ENCODE measurements around the gene DNAJC5G. TPM values are rescaled to one million over a fixed set of nuclear protein-coding genes. Genes with fewer than 3 reads are reported as not detected.

DNAJC5G gene
- total and polyA plus RNA-seq, 2 of the 13 experiments (the other 11 are each of a cell fraction or from before 2014, with no cell fraction given) = 0.05 TPM; not detected in 1

- TF ChIP-seq, protein P1, sequence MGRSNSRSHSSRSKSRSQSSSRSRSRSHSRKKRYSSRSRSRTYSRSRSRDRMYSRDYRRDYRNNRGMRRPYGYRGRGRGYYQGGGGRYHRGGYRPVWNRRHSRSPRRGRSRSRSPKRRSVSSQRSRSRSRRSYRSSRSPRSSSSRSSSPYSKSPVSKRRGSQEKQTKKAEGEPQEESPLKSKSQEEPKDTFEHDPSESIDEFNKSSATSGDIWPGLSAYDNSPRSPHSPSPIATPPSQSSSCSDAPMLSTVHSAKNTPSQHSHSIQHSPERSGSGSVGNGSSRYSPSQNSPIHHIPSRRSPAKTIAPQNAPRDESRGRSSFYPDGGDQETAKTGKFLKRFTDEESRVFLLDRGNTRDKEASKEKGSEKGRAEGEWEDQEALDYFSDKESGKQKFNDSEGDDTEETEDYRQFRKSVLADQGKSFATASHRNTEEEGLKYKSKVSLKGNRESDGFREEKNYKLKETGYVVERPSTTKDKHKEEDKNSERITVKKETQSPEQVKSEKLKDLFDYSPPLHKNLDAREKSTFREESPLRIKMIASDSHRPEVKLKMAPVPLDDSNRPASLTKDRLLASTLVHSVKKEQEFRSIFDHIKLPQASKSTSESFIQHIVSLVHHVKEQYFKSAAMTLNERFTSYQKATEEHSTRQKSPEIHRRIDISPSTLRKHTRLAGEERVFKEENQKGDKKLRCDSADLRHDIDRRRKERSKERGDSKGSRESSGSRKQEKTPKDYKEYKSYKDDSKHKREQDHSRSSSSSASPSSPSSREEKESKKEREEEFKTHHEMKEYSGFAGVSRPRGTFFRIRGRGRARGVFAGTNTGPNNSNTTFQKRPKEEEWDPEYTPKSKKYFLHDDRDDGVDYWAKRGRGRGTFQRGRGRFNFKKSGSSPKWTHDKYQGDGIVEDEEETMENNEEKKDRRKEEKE (IDR thresholded peaks at IDR 0.05) = no peak
- TF ChIP-seq ZNF576 (CRISPR knock-in tag; IDR thresholded peaks at IDR 0.05) (no peak), ARNT2 (CRISPR knock-in tag; IDR thresholded peaks at IDR 0.05; ENCODE audit: low read depth) (no peak), TAF15 (IDR thresholded peaks at IDR 0.05; ENCODE audit: low read depth, low read length, poor library complexity, severe bottlenecking) (no peak), MEF2D (CRISPR knock-in tag; IDR thresholded peaks at IDR 0.05) (0 out of 2 replicates have a peak, but pooled peaks have one; percentile 64), KDM6A (CRISPR knock-in tag; IDR thresholded peaks at IDR 0.05; ENCODE audit: low read depth) (no peak), ZNF781 (CRISPR knock-in tag; IDR thresholded peaks at IDR 0.05; ENCODE audit: borderline replicate concordance, not compliant biosample characterization) (peak; percentile 64), ZNF747 (CRISPR knock-in tag; IDR thresholded peaks at IDR 0.05; ENCODE audit: borderline replicate concordance) (peak; percentile 46; the same call in 1 of the 2 replicates), ZKSCAN8 (CRISPR knock-in tag; IDR thresholded peaks at IDR 0.05; ENCODE audit: borderline replicate concordance) (0 out of 2 replicates have a peak, but pooled peaks have one; percentile 57), ZNF101 (CRISPR knock-in tag; IDR thresholded peaks at IDR 0.05; ENCODE audit: borderline replicate concordance, low read depth) (no peak), ZNF788 (CRISPR knock-in tag; IDR thresholded peaks at IDR 0.05; ENCODE audit: borderline replicate concordance) (no peak), LCORL (IDR thresholded peaks at IDR 0.05) (no peak), LCORL (CRISPR knock-in tag; IDR thresholded peaks at IDR 0.05) (peak; percentile 37; the same call in 1 of the 2 replicates), ARID3A (IDR thresholded peaks at IDR 0.05; ENCODE audit: low read depth, low read length) (peak; percentile 64), PHB2 (IDR thresholded peaks at IDR 0.05; ENCODE audit: partially characterized antibody) (no peak), POLR2A (IDR thresholded peaks at IDR 0.05; ENCODE audit: insufficient read depth in 1 of 2, low read depth in 2 of 2, low read length in 2 of 2) (peak in 1 of 2 experiments; percentile 42; a peak in 1 of 4 replicates), RNF219 (CRISPR knock-in tag; IDR thresholded peaks at IDR 0.05) (no peak), SNAI1 (CRISPR knock-in tag; IDR thresholded peaks at IDR 0.05; ENCODE audit: borderline replicate concordance) (no peak), ZNF75D (CRISPR knock-in tag; IDR thresholded peaks at IDR 0.05; ENCODE audit: borderline replicate concordance) (no peak)
- TF ChIP-seq, protein P2, sequence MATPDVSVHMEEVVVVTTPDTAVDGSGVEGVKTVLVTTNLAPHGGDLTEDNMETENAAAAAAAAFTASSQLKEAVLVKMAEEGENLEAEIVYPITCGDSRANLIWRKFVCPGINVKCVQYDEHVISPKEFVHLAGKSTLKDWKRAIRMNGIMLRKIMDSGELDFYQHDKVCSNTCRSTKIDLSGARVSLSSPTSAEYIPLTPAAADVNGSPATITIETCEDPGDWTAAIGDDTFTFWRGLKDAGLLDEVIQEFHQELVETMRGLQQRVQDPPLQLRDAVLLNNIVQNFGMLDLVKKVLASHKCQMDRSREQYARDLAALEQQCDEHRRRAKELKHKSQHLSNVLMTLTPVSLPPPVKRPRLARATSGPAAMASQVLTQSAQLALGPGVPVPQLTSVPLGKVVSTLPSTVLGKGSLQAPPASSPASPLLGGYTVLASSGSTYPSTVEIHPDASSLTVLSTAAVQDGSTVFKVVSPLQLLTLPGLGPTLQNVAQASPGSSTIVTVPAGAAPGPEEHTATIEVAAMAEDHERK (CRISPR knock-in tag; IDR thresholded peaks at IDR 0.05; ENCODE audit: low read depth) = no peak
Measured at GRCh38 chr2:27303093-27304025, 28.1 kb downstream of the DNAJC5G start (continued).
